Measurements from ENCODE around the gene AP3D1. TPM values are rescaled to one million over a fixed set of nuclear protein-coding genes. Genes with fewer than 3 reads are reported as not detected.
A peak's percentile ranks its signal among the peaks of the same experiment; 100 is the strongest.

Gene AP3D1
- total RNA-seq, 1 donor, result 121 TPM

DNA sequence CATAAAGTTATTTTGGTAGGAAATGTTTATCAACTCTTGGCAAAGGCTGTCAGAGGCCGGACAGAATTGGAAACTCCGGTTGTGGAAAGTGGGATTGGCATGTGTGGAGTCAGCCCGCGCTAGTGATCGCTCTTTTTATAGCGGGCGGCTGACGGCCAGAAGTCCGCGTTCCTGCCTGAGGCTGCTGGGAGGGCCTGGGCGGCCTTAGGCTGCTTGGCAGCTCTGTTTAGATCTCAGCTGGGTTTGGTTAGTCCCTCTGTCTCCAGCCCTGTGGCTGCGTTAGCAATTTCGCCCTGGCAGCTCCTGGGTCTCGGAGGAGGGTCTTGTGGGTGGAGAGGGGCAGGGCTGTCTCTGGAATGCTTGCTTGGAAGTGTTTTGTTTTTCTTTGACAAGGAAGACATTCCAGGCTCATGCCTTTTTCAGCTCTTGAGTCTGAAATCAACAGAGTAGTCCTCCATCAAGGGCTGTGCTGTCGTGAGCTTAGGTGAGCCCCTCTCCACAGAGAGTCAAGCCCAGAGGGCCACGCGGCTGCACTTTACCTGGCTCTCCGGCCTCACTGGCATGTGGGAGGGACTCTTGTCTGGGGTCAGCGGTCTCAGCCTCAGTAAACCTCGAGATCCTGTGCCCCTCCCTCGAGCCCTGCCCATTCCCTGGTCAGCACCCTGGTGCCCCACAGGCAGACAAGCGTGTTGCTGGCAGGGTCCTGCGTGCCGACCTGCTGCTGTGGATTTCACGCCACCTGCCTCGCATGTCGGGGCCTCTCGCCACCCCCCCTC is 34.9 kb upstream of the AP3D1 start:
- no peak overlapping the region for H2AFZ ChIP-seq (ENCODE audit: low read length)
- no peaks in the 10 kb centered on the region for H3K9me3 ChIP-seq (ENCODE audit: low read depth, low read length)
- H3K79me2 ChIP-seq (ENCODE audit: insufficient read depth, low read length), result peaks cover 87% of the 10 kb centered on the region
- DNase-seq (ENCODE audit: insufficient read length, low spot score, missing footprints), result peak; percentile 100
- H3K4me1 ChIP-seq (ENCODE audit: insufficient read depth, low read length), result peaks cover 40% of the 10 kb centered on the region
- peak overlapping the region; percentile 88 for H3K27ac ChIP-seq (ENCODE audit: low read depth, low read length)
- peak overlapping the region; percentile 85 for H3K4me2 ChIP-seq (ENCODE audit: insufficient read depth, low read length)
- peaks cover 49% of the 10 kb centered on the region for H4K20me1 ChIP-seq (ENCODE audit: insufficient read depth, low read length)
- no peaks in the 10 kb centered on the region for H3K27me3 ChIP-seq (ENCODE audit: insufficient read depth, low read length)
- TF ChIP-seq CTCF (IDR thresholded peaks at IDR 0.05; ENCODE audit: extremely low read depth, low read depth, low read length), result no peak
- peak overlapping the region; percentile 58 for H3K4me3 ChIP-seq (ENCODE audit: insufficient read depth, low read length)
- H3K36me3 ChIP-seq (ENCODE audit: insufficient read depth, low read length), result peaks cover 41% of the 10 kb centered on the region

GRCh38 chr19:2185734-2186070 is 34.3 kb upstream of the AP3D1 start:
- no peak overlapping the region for H2AFZ ChIP-seq (ENCODE audit: low read length)
- peaks cover 40% of the 10 kb centered on the region for H3K36me3 ChIP-seq (ENCODE audit: insufficient read depth, low read length)
- peak overlapping the region; percentile 85 for H3K4me2 ChIP-seq (ENCODE audit: insufficient read depth, low read length)
- H3K4me1 ChIP-seq (ENCODE audit: insufficient read depth, low read length), result peaks cover 40% of the 10 kb centered on the region
- H3K4me3 ChIP-seq (ENCODE audit: insufficient read depth, low read length), result peak overlapping the region; percentile 58
- DNase-seq (ENCODE audit: insufficient read length, low spot score, missing footprints), result no peak
- H3K27ac ChIP-seq (ENCODE audit: low read depth, low read length), result peak overlapping the region; percentile 88
- H3K79me2 ChIP-seq (ENCODE audit: insufficient read depth, low read length), result peaks cover 87% of the 10 kb centered on the region
- peaks cover 52% of the 10 kb centered on the region for H4K20me1 ChIP-seq (ENCODE audit: insufficient read depth, low read length)
- no peak for TF ChIP-seq CTCF (IDR thresholded peaks at IDR 0.05; ENCODE audit: extremely low read depth, low read depth, low read length)
- no peaks in the 10 kb centered on the region for H3K9me3 ChIP-seq (ENCODE audit: low read depth, low read length)
- no peaks in the 10 kb centered on the region for H3K27me3 ChIP-seq (ENCODE audit: insufficient read depth, low read length)

GRCh38 chr19:2184422-2184975 is 33.1 kb upstream of the AP3D1 start:
- Histone ChIP-seq H4K20me1 (ENCODE audit: insufficient read depth, low read length) (peaks cover 57% of the 10 kb centered on the region), H2AFZ (ENCODE audit: low read length) (no peak overlapping the region)

More at GRCh38 chr19:2184422-2184975, 33.1 kb upstream of the AP3D1 start:
- Histone ChIP-seq H3K4me1 (ENCODE audit: insufficient read depth, low read length) (peaks cover 40% of the 10 kb centered on the region), H3K27me3 (ENCODE audit: insufficient read depth, low read length) (no peaks in the 10 kb centered on the region), H3K79me2 (ENCODE audit: insufficient read depth, low read length) (peaks cover 87% of the 10 kb centered on the region), H3K4me2 (ENCODE audit: insufficient read depth, low read length) (no peak overlapping the region), H3K9me3 (ENCODE audit: low read depth, low read length) (no peaks in the 10 kb centered on the region), H3K27ac (ENCODE audit: low read depth, low read length) (peak overlapping the region; percentile 88), H3K36me3 (ENCODE audit: insufficient read depth, low read length) (peaks cover 31% of the 10 kb centered on the region), H3K4me3 (ENCODE audit: insufficient read depth, low read length) (no peak overlapping the region)
- peak; percentile 6 for TF ChIP-seq CTCF (IDR thresholded peaks at IDR 0.05; ENCODE audit: extremely low read depth, low read depth, low read length)
- peak; percentile 82 for DNase-seq (ENCODE audit: insufficient read length, low spot score, missing footprints)
